WTC11 (cell line): ENCODE data around the gene SPATC1L. TPM values are rescaled to one million over a fixed set of nuclear protein-coding genes. Genes with fewer than 3 reads are reported as not detected.
A peak's percentile ranks its signal among the peaks of the same experiment; 100 is the strongest.

Source experiments
- ATAC-seq: fragments of 200-7000 bp; cut with Tn5 transposase; 2 replicates; pipeline ENCODE4 v1.10.0; 2021; ENCODE audit warnings: mild to moderate bottlenecking, moderate library complexity
- CTCF ChIA-PET: fragments of 300-600 bp; sonication (Branson Sonifier 250); formaldehyde crosslinking; loops from one replicate; lab custom pipeline; 2021; ENCODE audit warnings: antibody characterized with exemption; lab: Charles Lee
- POLR2A ChIA-PET: fragments of 350-600 bp; sonication (Branson Sonifier 250); formaldehyde crosslinking; loops from one replicate; lab custom pipeline; 2021; ENCODE audit warnings: antibody characterized with exemption; lab: Charles Lee
- DNase-seq: peaks from one replicate; pipeline ENCODE4 v3.0.0; 2021; ENCODE audit warnings: low spot score
- H3K27ac Mint-ChIP-seq: 2 replicates; pipeline ENCODE4 v1.8.0; 2021; ENCODE audit warnings: mixed read lengths
- H3K27me3 Mint-ChIP-seq: 2 replicates; pipeline ENCODE4 v1.8.0; 2021; ENCODE audit warnings: low read depth, mild to moderate bottlenecking, moderate library complexity, mixed read lengths
- H3K36me3 Mint-ChIP-seq: 2 replicates; pipeline ENCODE4 v1.8.0; 2021; ENCODE audit warnings: mixed read lengths
- H3K4me1 Mint-ChIP-seq: 2 replicates; pipeline ENCODE4 v1.8.0; 2022; ENCODE audit warnings: mixed read lengths
- H3K4me3 Mint-ChIP-seq: 2 replicates; pipeline ENCODE4 v1.8.0; 2021; ENCODE audit warnings: mild to moderate bottlenecking, moderate library complexity, mixed read lengths
- H3K9me3 Mint-ChIP-seq: 2 replicates; pipeline ENCODE4 v1.8.0; 2021; ENCODE audit warnings: mixed read lengths
- CREM ChIP-seq: sonication (generic); formaldehyde crosslinking; IDR thresholded peaks from 2 replicates; pipeline ENCODE4 v1.8.1; 2022; ENCODE audit warnings: mild to moderate bottlenecking, missing genetic modification reagents, moderate library complexity
- ELF4 ChIP-seq: sonication (generic); formaldehyde crosslinking; IDR thresholded peaks from 2 replicates; pipeline ENCODE4 v1.8.1; 2022; ENCODE audit warnings: low read depth, mild to moderate bottlenecking, moderate library complexity, missing genetic modification reagents
- ETV6 ChIP-seq: sonication (generic); formaldehyde crosslinking; IDR thresholded peaks from 2 replicates; pipeline ENCODE4 v1.8.1; 2022; ENCODE audit warnings: mild to moderate bottlenecking, missing genetic modification reagents
- GABPB1 ChIP-seq: sonication (generic); formaldehyde crosslinking; IDR thresholded peaks from 2 replicates; pipeline ENCODE4 v1.8.1; 2023; ENCODE audit warnings: mild to moderate bottlenecking, missing genetic modification reagents
- IRF2 ChIP-seq: sonication (generic); formaldehyde crosslinking; IDR thresholded peaks from 2 replicates; pipeline ENCODE4 v1.8.0; 2022; ENCODE audit warnings: low read depth, missing genetic modification reagents, borderline replicate concordance
- JAZF1 ChIP-seq: fragments of 250-450 bp; sonication (Bioruptor Pico); IDR thresholded peaks from 2 replicates; pipeline ENCODE4 v1.9.0; 2021; ENCODE audit warnings: moderate library complexity, mild to moderate bottlenecking, inconsistent platforms
- MXD4 ChIP-seq: fragments of 250-450 bp; sonication (Bioruptor Pico); IDR thresholded peaks from 2 replicates; pipeline ENCODE4 v1.8.0; 2021; ENCODE audit warnings: mild to moderate bottlenecking, moderate library complexity, borderline replicate concordance
- PRRX2 ChIP-seq: fragments of 250-450 bp; sonication (Bioruptor Pico); IDR thresholded peaks from 2 replicates; pipeline ENCODE4 v1.8.0; 2021; ENCODE audit warnings: mild to moderate bottlenecking
- RORB ChIP-seq: fragments of 250-450 bp; sonication (Bioruptor Pico); IDR thresholded peaks from 2 replicates; pipeline ENCODE4 v1.9.0; 2021; ENCODE audit warnings: mild to moderate bottlenecking
- TCF7 ChIP-seq: sonication (generic); formaldehyde crosslinking; IDR thresholded peaks from 2 replicates; pipeline ENCODE4 v1.8.0; 2022; ENCODE audit warnings: mild to moderate bottlenecking, low read depth, missing genetic modification reagents, moderate library complexity
- ZNF232 ChIP-seq: sonication (generic); formaldehyde crosslinking; IDR thresholded peaks from 2 replicates; pipeline ENCODE4 v1.8.0; 2022; ENCODE audit warnings: mild to moderate bottlenecking, missing genetic modification reagents
- total RNA-seq: library from RNA; stranded (reverse); gene quantifications from 3 replicates; pipeline ENCODE4 v1.2.3, GENCODE V29; 2021
- TF ChIP-seq, protein P1 (sequence below): fragments of 250-450 bp; sonication (Bioruptor Pico); conservative IDR thresholded peaks from 2 replicates; pipeline ENCODE4 v1.9.0; 2021; ENCODE audit warnings: mild to moderate bottlenecking
- TF ChIP-seq, protein P2 (sequence below): sonication (generic); formaldehyde crosslinking; IDR thresholded peaks from 2 replicates; pipeline ENCODE4 v1.8.0; 2022; ENCODE audit warnings: mild to moderate bottlenecking, missing genetic modification reagents
- TF ChIP-seq, protein P3 (sequence below): sonication (generic); formaldehyde crosslinking; IDR thresholded peaks from 2 replicates; pipeline ENCODE4 v1.8.1; 2022; ENCODE audit warnings: low read depth, mild to moderate bottlenecking, moderate library complexity, missing genetic modification reagents, borderline replicate concordance
- TF ChIP-seq, protein P4 (sequence below): sonication (generic); formaldehyde crosslinking; IDR thresholded peaks from 2 replicates; pipeline ENCODE4 v1.8.1; 2023; ENCODE audit warnings: mild to moderate bottlenecking, missing genetic modification reagents, moderate library complexity
- TF ChIP-seq, protein P5 (sequence below): fragments of 200-600 bp; IDR thresholded peaks from 2 replicates; pipeline ENCODE4 v1.8.0; 2022; ENCODE audit warnings: antibody characterized with exemption

Gene SPATC1L
- total RNA-seq, 1 experiment from 2014 or later = 61.7 TPM

DNA sequence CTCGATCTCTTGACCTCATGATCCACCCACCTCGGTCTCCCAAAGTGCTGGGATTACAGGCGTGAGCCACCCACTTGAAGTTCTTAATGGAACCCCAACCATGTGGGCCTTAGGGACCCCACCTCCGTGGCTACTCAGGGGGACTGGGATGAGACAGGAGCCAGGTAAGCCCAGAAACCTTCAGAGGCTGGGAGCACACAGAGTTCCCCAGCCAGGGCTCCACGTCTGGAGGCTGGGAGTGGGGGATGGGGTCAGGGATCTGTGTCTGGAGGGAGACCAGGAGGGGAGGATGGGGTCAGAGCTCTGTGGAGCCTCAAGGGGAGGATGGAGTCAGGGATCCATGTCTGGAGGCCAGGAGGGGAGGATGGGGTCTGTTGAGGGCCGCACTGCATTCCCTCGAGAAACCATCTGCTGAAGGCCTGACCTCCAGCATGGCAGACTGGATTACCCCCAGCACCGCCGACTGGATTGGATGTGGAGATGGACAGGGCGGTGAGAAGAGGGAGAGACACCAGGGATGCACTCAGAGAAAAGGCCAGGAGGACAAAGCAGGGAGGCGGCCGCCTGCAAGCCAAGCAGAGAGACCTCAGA lies 26.8 kb downstream of the SPATC1L start:
- Mint-ChIP-seq H3K27me3 (no peaks in the 10 kb centered on the region), H3K27ac (no peak overlapping the region; the same call in 1 of the 2 replicates), H3K4me3 (no peak overlapping the region), H3K4me1 (peaks cover 2% of the 10 kb centered on the region), H3K36me3 (peaks cover 6% of the 10 kb centered on the region), H3K9me3 (no peaks in the 10 kb centered on the region)
- POLR2A ChIA-PET = no interaction called here
- ATAC-seq = no peak
- TF ChIP-seq JAZF1 (CRISPR knock-in tag) = no peak
- TF ChIP-seq CREM = no peak
- TF ChIP-seq TCF7 (CRISPR knock-in tag) = no peak
- CTCF ChIA-PET = interaction anchor here (0.7 kb wide), 1 partner anchor 14 kb away, joined by 3 read pairs; no protein-coding TSS in a partner anchor
- no peak for DNase-seq

DNA sequence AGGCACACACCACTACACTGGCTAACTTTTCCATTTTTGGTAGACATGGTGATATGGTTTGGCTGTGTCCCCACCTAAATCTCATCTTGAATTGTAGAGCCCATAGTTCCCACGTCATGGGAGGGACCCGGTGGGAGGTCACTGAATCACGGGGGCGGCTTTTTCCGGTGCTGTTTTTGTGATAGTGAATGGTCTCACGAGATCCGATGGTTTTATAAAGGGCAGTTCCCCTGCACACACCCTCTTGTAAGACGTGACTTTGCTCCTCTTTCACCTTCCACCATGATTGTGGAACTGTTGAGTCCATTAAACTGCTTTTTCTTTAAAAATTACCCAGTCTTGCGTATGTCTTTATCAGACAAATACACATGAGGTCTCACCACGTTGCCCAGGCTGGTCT lies 27.6 kb downstream of the SPATC1L start:
- POLR2A ChIA-PET = no interaction called here
- CTCF ChIA-PET = no interaction called here
- H3K4me1 Mint-ChIP-seq = peaks cover 7% of the 10 kb centered on the region
- TF ChIP-seq MXD4 (CRISPR knock-in tag) (no peak), IRF2 (CRISPR knock-in tag) (no peak)
- TF ChIP-seq, protein P1, sequence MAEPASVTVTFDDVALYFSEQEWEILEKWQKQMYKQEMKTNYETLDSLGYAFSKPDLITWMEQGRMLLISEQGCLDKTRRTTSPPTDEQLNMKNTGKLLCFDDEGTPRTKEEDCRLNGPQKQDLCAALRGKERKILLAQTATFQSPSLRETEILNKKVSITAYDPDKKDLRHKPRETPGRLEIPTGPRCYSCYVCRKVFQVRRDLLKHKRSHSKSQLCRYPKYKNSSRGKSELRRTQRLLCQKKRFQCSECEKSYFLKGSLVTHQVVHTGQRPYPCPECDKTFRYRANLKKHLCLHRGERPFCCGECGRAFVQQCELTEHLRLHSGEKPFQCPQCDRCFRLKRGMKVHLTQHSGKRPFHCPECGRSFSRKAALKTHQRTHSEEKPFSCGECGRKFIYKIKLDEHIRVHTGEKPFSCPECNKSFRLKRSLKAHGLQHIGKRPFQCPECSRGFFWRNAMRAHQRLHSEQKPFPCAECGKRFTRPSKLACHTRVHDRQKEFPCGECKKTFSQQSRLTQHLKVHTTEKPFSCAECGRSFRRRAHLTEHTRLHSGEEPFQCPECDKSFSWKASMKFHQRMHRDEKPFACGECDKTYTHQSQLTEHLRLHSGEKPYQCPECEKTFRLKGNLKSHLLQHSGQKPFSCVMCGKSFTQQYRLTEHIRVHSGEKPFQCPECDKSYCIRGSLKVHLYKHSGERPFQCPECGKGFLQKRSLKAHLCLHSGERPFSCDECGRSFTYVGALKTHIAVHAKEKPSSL (CRISPR knock-in tag) = no peak
- H3K36me3 Mint-ChIP-seq = no peaks in the 10 kb centered on the region
- peak overlapping the region; percentile 85; the same call in 1 of the 2 replicates for H3K27ac Mint-ChIP-seq
- H3K9me3 Mint-ChIP-seq = no peaks in the 10 kb centered on the region
- ATAC-seq (no peak), DNase-seq (no peak)
- no peaks in the 10 kb centered on the region for H3K27me3 Mint-ChIP-seq
- H3K4me3 Mint-ChIP-seq = no peak overlapping the region

DNA sequence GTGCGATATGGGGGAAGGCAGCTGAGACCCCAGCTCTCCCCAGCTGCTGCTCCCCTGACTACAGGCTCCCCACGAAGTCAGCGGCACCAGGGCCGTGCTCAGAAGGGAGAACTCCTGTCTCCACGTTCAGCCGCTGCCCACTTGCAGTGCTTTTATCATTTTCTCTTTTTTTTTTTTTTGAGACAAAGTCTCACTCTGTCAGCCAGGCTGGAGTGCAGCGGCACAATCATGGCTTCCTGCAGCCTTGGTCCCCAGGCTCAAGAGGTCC lies 27.9 kb downstream of the SPATC1L start:
- no peaks in the 10 kb centered on the region for H3K27me3 Mint-ChIP-seq

DNA sequence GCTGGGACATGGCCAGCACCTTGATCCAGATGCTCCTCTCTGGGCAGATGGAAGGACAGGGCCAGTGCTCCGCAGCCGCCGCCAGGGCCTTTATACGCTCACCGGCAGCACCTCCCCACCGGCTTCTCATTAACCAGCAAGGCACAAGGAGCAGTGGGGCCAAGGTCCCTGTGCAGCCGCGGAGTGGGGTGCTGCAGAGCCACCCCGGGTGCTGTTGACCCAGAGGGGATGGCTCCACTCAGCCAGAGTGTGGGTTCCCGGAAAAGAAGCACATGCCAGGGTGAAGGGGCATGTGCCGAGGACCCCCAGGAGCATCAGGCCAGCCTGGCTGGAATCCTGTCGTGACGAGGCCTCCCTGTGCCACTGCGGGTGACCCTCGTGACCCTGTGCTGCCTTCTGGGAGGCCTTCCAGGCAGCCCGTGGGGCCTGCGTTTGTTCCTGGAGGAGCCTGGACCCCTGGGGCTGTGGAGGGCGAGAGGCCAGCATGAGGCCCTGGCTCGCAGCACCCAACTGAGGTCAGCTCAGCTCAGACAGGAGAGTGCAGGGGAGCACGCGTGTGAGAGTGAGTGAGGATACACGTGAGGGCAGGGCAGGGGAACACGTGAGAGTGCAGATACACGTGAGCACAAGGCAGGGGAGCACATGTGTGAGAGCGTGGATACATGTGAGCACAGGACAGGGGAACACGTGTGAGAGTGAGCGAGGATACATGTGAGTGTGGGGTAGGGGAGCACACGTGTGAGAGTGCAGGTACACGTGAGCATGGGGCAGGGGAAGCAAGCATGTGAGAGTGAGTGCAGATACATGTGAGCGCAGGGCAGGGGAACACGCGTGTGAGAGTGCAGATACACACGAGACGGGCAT lies 28.5 kb downstream of the SPATC1L start, which contains the start of gene FTCD:
FTCD (minus strand) TSS at position 66 of the 864 bp plus-strand sequence; CDS start at position 10, 56 bp downstream.
- POLR2A ChIA-PET = no interaction called here
- no peak for DNase-seq
- no peak for TF ChIP-seq MXD4 (CRISPR knock-in tag)
- TF ChIP-seq, protein P2, sequence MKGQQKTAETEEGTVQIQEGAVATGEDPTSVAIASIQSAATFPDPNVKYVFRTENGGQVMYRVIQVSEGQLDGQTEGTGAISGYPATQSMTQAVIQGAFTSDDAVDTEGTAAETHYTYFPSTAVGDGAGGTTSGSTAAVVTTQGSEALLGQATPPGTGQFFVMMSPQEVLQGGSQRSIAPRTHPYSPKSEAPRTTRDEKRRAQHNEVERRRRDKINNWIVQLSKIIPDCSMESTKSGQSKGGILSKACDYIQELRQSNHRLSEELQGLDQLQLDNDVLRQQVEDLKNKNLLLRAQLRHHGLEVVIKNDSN (CRISPR knock-in tag) = no peak
- TF ChIP-seq, protein P3, sequence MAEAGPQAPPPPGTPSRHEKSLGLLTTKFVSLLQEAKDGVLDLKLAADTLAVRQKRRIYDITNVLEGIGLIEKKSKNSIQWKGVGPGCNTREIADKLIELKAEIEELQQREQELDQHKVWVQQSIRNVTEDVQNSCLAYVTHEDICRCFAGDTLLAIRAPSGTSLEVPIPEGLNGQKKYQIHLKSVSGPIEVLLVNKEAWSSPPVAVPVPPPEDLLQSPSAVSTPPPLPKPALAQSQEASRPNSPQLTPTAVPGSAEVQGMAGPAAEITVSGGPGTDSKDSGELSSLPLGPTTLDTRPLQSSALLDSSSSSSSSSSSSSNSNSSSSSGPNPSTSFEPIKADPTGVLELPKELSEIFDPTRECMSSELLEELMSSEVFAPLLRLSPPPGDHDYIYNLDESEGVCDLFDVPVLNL (CRISPR knock-in tag) = no peak
- no peak for TF ChIP-seq IRF2 (CRISPR knock-in tag)
- no peak for TF ChIP-seq ETV6 (CRISPR knock-in tag)
- TF ChIP-seq, all 79 proteins: peak for 0
- Mint-ChIP-seq H3K27ac (no peak within 1 kb of the TSS), H3K36me3 (no peaks in the 10 kb centered on the region), H3K4me1 (peaks cover 9% of the 10 kb centered on the region), H3K9me3 (no peaks in the 10 kb centered on the region), H3K4me3 (no peak within 1 kb of the TSS), H3K27me3 (no peaks in the 10 kb centered on the region)
- CTCF ChIA-PET = interaction anchor here (0.9 kb wide), 1 partner anchor 12 kb away, joined by 5 read pairs; no protein-coding TSS in a partner anchor
- ATAC-seq = no peak

More for the DNA sequence above, 27.9 kb downstream of the SPATC1L start:
- peaks cover 7% of the 10 kb centered on the region for H3K4me1 Mint-ChIP-seq
- no peaks in the 10 kb centered on the region for H3K9me3 Mint-ChIP-seq
- CTCF ChIA-PET = no interaction called here
- POLR2A ChIA-PET = no interaction called here
- H3K4me3 Mint-ChIP-seq = no peak overlapping the region
- no peak for TF ChIP-seq ELF4 (CRISPR knock-in tag)
- no peak for TF ChIP-seq ZNF232
- TF ChIP-seq, protein P4, sequence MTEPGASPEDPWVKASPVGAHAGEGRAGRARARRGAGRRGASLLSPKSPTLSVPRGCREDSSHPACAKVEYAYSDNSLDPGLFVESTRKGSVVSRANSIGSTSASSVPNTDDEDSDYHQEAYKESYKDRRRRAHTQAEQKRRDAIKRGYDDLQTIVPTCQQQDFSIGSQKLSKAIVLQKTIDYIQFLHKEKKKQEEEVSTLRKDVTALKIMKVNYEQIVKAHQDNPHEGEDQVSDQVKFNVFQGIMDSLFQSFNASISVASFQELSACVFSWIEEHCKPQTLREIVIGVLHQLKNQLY (CRISPR knock-in tag) = no peak
- no peak for TF ChIP-seq GABPB1 (CRISPR knock-in tag)
- TF ChIP-seq PRRX2 (CRISPR knock-in tag) = no peak
- TF ChIP-seq RORB (CRISPR knock-in tag) = no peak
- TF ChIP-seq, protein P5, sequence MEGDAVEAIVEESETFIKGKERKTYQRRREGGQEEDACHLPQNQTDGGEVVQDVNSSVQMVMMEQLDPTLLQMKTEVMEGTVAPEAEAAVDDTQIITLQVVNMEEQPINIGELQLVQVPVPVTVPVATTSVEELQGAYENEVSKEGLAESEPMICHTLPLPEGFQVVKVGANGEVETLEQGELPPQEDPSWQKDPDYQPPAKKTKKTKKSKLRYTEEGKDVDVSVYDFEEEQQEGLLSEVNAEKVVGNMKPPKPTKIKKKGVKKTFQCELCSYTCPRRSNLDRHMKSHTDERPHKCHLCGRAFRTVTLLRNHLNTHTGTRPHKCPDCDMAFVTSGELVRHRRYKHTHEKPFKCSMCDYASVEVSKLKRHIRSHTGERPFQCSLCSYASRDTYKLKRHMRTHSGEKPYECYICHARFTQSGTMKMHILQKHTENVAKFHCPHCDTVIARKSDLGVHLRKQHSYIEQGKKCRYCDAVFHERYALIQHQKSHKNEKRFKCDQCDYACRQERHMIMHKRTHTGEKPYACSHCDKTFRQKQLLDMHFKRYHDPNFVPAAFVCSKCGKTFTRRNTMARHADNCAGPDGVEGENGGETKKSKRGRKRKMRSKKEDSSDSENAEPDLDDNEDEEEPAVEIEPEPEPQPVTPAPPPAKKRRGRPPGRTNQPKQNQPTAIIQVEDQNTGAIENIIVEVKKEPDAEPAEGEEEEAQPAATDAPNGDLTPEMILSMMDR = no peak
- TF ChIP-seq, all 79 proteins: peak for 0
- Mint-ChIP-seq H3K36me3 (no peaks in the 10 kb centered on the region), H3K27ac (no peak overlapping the region)
- ATAC-seq = no peak
- DNase-seq = no peak
